BLaER1 (cell line): Measurements from ENCODE around the gene ITIH2.
"Not testable (repeated sequence)": the region's sequence is repeated elsewhere in the genome, so short reads cannot be mapped to it uniquely, and the experiment has no call there.

Experiments used
- H3K27ac ChIP-seq: shearing (Covaris generic); formaldehyde crosslinking; 2 replicates; pipeline ENCODE4 v1.8.1; 2022
- H3K27me3 ChIP-seq: shearing (Covaris generic); formaldehyde crosslinking; 2 replicates; pipeline ENCODE4 v1.8.1; 2022
- H3K36me3 ChIP-seq: shearing (Covaris generic); formaldehyde crosslinking; 2 replicates; pipeline ENCODE4 v1.8.1; 2022
- H3K4me1 ChIP-seq: shearing (Covaris generic); formaldehyde crosslinking; 2 replicates; pipeline ENCODE4 v1.8.1; 2022
- H3K4me2 ChIP-seq: shearing (Covaris generic); formaldehyde crosslinking; 2 replicates; pipeline ENCODE4 v1.8.1; 2022
- H3K4me3 ChIP-seq: shearing (Covaris generic); formaldehyde crosslinking; 2 replicates; pipeline ENCODE4 v1.8.1; 2022
- H3K9ac ChIP-seq: shearing (Covaris generic); formaldehyde crosslinking; 2 replicates; pipeline ENCODE4 v1.8.1; 2022
- H3K9me3 ChIP-seq: shearing (Covaris generic); formaldehyde crosslinking; 2 replicates; pipeline ENCODE4 v1.8.1; 2022
- H4K20me1 ChIP-seq: shearing (Covaris generic); formaldehyde crosslinking; 2 replicates; pipeline ENCODE4 v1.8.1; 2022
- Cebpa-rat ChIP-seq: shearing (Covaris generic); IDR thresholded peaks from 2 replicates; pipeline ENCODE4 v1.8.1; 2022

Gene ITIH2

DNA sequence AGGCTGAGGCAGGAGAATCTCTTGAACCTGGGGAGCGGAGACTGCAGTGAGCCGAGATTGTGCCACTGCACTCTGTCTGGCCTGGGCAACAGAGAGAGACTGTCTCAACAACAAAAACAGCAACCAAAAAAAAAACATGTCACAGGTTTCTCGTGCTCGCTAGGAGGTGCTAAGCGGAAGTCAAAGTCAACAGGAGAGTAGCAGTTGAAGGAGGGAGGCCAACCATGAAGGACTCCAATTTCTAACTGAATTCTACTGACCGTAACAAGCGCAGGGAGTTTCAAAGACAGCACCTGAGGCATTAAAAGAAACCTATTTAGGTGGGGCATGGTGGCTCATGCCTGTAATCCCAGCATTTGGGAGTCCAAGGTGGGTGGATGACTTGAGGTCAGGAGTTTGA lies 65.3 kb downstream of the ITIH2 start:
- Histone ChIP-seq H3K9ac (no peak overlapping the region), H3K36me3 (peaks cover 74% of the 10 kb centered on the region), H3K27ac (no peak overlapping the region), H3K27me3 (no peaks in the 10 kb centered on the region), H3K4me1 (peaks cover 31% of the 10 kb centered on the region), H4K20me1 (no peaks in the 10 kb centered on the region), H3K4me2 (no peak overlapping the region), H3K9me3 (no peaks in the 10 kb centered on the region), H3K4me3 (no peak overlapping the region)
- no peak for TF ChIP-seq Cebpa-rat

- Histone ChIP-seq H4K20me1 (no peaks in the 10 kb centered on the region), H3K36me3 (peaks cover 64% of the 10 kb centered on the region), H3K27me3 (no peaks in the 10 kb centered on the region), H3K27ac (peak overlapping the region; percentile 95), H3K9ac (peak overlapping the region; percentile 81), H3K9me3 (no peaks in the 10 kb centered on the region), H3K4me3 (peak overlapping the region; percentile 40), H3K4me2 (peak overlapping the region; percentile 82), H3K4me1 (peaks cover 60% of the 10 kb centered on the region)
- no peak for TF ChIP-seq Cebpa-rat
Measured at GRCh38 chr10:7773845-7774801, 71.0 kb downstream of the ITIH2 start.

DNA sequence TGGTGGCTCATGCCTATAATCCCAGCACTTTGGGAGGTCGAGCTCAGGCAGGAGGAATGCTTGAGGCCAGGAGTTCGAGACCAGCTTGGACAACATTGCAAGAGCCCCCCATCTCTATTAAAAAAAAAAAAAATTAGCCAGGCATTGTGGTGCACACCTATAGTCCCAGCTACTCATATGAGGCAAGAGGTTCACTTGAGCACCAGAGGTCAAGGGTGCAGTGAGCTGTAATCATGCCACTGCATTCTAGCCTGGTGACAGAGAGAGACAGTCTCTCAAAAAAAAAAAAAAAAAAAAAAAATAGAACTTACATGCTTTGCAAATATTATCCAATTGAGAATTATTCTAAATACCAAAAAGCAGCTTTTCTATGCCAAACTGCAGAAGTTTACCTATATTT lies 73.7 kb downstream of the ITIH2 start:
- Histone ChIP-seq H3K27me3 (no peaks in the 10 kb centered on the region), H3K4me1 (peaks cover 45% of the 10 kb centered on the region), H3K27ac (no peak overlapping the region), H4K20me1 (no peaks in the 10 kb centered on the region), H3K4me3 (no peak overlapping the region), H3K36me3 (peaks cover 77% of the 10 kb centered on the region), H3K9ac (no peak overlapping the region), H3K9me3 (no peaks in the 10 kb centered on the region), H3K4me2 (no peak overlapping the region)
- no peak for TF ChIP-seq Cebpa-rat

DNA sequence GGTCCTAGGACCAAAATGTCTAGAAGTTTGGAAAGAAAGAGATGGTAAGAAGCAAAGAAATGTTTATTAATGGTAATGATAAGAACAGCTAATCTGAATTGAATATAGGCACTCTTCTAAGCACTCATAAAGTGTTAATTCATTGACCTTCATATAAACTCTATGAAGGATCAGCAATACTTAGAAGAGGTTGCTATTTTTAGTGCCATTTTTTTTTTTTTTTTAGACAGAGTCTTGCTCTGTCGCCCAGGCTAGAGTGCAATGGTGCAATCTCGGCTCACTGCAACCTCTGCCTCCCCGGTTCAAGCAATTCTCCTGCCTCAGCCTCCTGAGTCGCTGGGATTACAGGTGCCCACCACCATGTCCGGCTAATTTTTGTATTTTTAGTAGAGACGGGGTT lies 79.1 kb downstream of the ITIH2 start:
- H3K36me3 ChIP-seq: peaks cover 70% of the 10 kb centered on the region
- H3K27me3 ChIP-seq, H3K27ac ChIP-seq, H3K9ac ChIP-seq, H3K4me3 ChIP-seq, H3K9me3 ChIP-seq, H3K4me2 ChIP-seq: not testable (repeated sequence)
- H4K20me1 ChIP-seq: peaks cover 43% of the 10 kb centered on the region
- peaks cover 25% of the 10 kb centered on the region for H3K4me1 ChIP-seq

DNA sequence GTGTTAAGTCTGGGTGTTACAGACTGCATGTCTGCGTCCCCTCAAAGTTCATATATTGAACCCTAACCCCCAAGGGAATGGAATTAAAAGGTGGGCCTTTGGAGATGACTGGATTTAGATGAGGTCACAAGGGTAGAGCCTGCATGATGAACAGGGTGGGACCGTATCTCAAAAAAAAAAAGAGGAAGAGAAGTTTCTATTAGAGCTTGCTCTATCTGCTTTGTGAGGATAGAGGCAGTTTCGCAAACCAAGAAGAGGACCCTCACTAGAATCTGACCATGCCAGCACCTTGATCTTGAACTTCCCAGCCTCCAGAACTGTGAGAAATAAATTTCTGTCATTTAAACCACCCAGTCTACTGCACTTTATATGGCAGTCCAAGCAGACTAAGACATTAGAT lies 83.3 kb downstream of the ITIH2 start:
- peak overlapping the region; percentile 98 for H3K4me3 ChIP-seq
- peaks cover 81% of the 10 kb centered on the region for H4K20me1 ChIP-seq
- H3K27ac ChIP-seq: no peak overlapping the region
- peaks cover 38% of the 10 kb centered on the region for H3K36me3 ChIP-seq
- no peak for TF ChIP-seq Cebpa-rat
- no peaks in the 10 kb centered on the region for H3K27me3 ChIP-seq
- peaks cover 49% of the 10 kb centered on the region for H3K4me1 ChIP-seq
- no peaks in the 10 kb centered on the region for H3K9me3 ChIP-seq
- peak overlapping the region; percentile 95 for H3K4me2 ChIP-seq
- peak overlapping the region; percentile 98 for H3K9ac ChIP-seq

- H3K4me1 ChIP-seq: peaks cover 51% of the 10 kb centered on the region
- peaks cover 90% of the 10 kb centered on the region for H4K20me1 ChIP-seq
- H3K27ac ChIP-seq: peak overlapping the region; percentile 96
Measured at GRCh38 chr10:7787150-7787856, 84.2 kb downstream of the ITIH2 start.

DNA sequence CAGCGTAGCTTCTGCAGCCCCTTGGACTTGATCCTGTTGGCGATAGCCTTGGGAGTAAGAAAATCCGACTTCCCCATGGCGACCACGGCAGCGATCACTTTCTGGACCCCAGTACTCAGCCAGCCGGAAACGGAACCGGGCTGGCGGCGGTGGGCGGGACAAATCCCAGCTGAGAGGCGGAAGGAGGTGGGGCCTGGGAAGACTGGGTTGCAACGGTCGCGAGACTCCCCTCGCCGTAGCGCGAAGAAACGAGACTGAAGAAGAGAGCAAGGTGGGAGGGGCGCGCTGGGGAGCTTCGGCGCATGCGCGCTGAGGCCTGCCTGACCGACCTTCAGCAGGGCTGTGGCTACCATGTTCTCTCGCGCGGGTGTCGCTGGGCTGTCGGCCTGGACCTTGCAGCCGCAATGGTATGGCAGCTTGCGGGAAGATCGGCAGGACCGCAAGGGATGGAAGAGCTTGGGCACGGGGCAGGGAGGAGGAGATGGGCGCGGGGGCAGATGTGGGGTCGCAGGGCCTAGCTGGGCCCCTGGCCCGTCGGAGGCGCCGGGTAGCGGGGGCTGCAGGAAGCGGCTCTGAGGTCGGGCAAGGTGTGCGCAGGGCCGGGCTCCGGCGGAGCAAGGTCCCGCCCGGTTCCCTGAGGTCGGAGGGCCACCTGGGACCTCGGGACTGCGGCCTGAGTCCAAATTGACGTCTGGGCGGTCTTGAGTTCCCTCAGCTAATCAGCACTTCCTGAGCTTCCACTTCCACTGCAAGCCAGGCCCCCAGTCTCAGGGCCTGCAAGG lies 84.9 kb downstream of the ITIH2 start, which contains the start of the genes ATP5F1C and KIN:
TSS of gene ATP5F1C (plus strand) at position 321 of the 782 bp plus-strand sequence. CDS start at position 352, 31 bp downstream.
TSS of gene KIN (minus strand) at position 137 of the 782 bp plus-strand sequence. CDS start at position 77, 60 bp downstream.
- H3K4me2 ChIP-seq: peak within 1 kb of the TSS; percentile 95
- peak within 1 kb of the TSS; percentile 98 for H3K4me3 ChIP-seq
- H3K36me3 ChIP-seq: peaks cover 41% of the 10 kb centered on the region
- H3K9me3 ChIP-seq: no peaks in the 10 kb centered on the region
- H4K20me1 ChIP-seq: peaks cover 96% of the 10 kb centered on the region
- peak within 1 kb of the TSS; percentile 98 for H3K9ac ChIP-seq
- H3K27ac ChIP-seq: peak within 1 kb of the TSS; percentile 96
- H3K4me1 ChIP-seq: peaks cover 51% of the 10 kb centered on the region
- no peaks in the 10 kb centered on the region for H3K27me3 ChIP-seq
- no peak for TF ChIP-seq Cebpa-rat

More at GRCh38 chr10:7787150-7787856, 84.2 kb downstream of the ITIH2 start:
- Histone ChIP-seq H3K27me3 (no peaks in the 10 kb centered on the region), H3K9ac (peak overlapping the region; percentile 98), H3K9me3 (no peaks in the 10 kb centered on the region), H3K4me3 (peak overlapping the region; percentile 98), H3K36me3 (peaks cover 37% of the 10 kb centered on the region), H3K4me2 (peak overlapping the region; percentile 95)
- TF ChIP-seq Cebpa-rat: no peak

- Histone ChIP-seq H3K27me3 (no peaks in the 10 kb centered on the region), H4K20me1 (peaks cover 96% of the 10 kb centered on the region), H3K27ac (peak overlapping the region; percentile 96), H3K4me2 (peak overlapping the region; percentile 95), H3K4me3 (peak overlapping the region; percentile 98), H3K4me1 (peaks cover 51% of the 10 kb centered on the region), H3K9me3 (no peaks in the 10 kb centered on the region), H3K36me3 (peaks cover 44% of the 10 kb centered on the region), H3K9ac (peak overlapping the region; percentile 98)
- no peak for TF ChIP-seq Cebpa-rat
Measured at GRCh38 chr10:7788639-7789286, 85.6 kb downstream of the ITIH2 start.

GRCh38 chr10:7789390-7789789 lies 86.3 kb downstream of the ITIH2 start:
- peak overlapping the region; percentile 95 for H3K4me2 ChIP-seq
- H3K4me1 ChIP-seq: peaks cover 51% of the 10 kb centered on the region
- no peak for TF ChIP-seq Cebpa-rat
- H3K4me3 ChIP-seq: peak overlapping the region; percentile 98
- peaks cover 96% of the 10 kb centered on the region for H4K20me1 ChIP-seq
- H3K36me3 ChIP-seq: peaks cover 39% of the 10 kb centered on the region
- H3K27me3 ChIP-seq: no peaks in the 10 kb centered on the region
- H3K27ac ChIP-seq: peak overlapping the region; percentile 96; the same call in 1 of the 2 replicates
- peak overlapping the region; percentile 98 for H3K9ac ChIP-seq
- no peaks in the 10 kb centered on the region for H3K9me3 ChIP-seq
